HG03025 (cell line): Measurements from ENCODE around the gene CNP.

Source experiments
- ATAC-seq: cut with Tn5 transposase; IDR thresholded peaks from one replicate; pipeline ENCODE4 v1.9.1; 2021; ENCODE audit warnings: mild to moderate bottlenecking, moderate library complexity; ENCODE audit not compliant: unreplicated experiment, low FRiP score

CNP gene

DNA sequence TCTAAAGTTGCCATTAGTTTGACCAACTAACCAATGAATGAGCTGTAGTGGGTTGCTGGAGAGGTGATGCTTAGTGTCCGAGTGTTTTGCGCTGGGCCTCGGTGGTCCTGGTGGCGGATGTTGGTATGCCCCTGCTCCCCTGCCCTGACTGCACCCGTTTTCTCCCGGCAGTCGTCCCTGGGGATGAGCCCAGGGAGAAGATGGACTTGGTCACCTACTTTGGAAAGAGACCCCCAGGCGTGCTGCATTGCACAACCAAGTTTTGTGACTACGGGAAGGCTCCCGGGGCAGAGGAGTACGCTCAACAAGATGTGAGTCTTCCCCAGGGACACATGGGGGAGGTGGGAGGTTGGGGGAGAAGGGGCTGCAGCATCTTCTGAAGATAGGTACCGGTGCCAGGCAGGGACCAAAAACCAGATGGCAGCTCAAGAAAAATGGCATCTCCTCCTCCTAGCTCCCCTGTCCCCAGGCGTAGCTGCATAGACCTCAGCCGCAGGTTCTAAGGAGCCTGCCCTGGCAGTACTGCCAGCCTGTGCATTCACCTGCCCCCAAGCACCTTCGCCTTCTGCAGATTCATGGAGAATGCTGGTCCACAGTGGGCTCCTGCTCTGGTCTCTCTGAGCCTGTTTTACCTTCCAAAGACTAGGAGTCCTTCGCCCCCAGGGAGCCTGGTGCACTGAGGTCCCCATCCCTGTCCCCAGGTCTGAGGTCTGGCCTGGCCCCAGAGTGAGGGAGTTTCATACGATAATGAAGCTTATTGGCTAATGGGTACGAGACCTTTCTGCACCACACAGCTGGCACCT, 5.3 kb downstream of the CNP start:
- no peak for ATAC-seq

DNA sequence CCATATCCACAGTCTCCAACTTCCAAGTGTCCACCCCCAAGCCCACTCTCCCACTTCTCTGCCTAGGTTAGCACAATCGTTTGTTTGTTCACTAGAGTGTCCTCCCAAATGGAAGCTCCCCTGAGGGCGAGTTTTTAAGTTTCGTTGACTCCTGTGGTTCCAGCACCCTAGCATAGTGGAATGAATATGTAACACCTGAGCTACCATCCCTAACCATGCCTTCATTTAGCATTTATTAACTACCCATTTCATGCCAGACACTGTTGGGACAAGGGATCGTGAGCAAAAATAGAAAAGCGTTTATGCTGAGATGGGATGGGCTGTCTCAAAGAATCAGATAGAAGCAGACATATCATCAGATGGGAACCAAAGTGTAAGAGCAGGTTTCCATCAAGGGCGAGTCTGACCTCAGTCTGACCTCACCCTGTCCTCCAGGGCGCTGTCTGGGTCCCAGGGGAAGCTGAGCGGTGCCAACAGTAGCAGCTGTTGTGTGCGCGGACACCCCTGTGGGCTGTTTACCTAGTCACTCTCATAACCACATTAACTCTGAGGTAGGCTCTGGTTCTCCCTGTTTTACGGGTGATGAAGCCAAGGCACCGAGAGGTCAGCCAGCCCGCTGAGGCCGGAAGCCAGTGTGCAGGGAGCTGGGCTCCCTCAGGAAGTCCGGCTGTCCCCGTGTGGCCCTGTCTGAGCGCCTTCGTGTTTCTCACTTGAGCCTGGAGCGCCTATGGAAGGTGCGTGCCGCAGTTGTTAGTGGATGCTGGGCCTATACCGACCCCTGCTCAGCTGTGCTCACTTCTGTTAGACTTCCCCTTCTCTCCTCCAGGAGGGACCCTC, 6.2 kb downstream of the CNP start:
- ATAC-seq, result no peak

DNA sequence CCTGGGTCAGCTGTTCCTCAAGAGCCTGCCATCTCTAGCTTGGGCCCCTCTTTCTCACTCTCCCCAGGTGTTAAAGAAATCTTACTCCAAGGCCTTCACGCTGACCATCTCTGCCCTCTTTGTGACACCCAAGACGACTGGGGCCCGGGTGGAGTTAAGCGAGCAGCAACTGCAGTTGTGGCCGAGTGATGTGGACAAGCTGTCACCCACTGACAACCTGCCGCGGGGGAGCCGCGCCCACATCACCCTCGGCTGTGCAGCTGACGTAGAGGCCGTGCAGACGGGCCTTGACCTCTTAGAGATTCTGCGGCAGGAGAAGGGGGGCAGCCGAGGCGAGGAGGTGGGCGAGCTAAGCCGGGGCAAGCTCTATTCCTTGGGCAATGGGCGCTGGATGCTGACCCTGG, 6.8 kb downstream of the CNP start:
- ATAC-seq, result no peak

DNA sequence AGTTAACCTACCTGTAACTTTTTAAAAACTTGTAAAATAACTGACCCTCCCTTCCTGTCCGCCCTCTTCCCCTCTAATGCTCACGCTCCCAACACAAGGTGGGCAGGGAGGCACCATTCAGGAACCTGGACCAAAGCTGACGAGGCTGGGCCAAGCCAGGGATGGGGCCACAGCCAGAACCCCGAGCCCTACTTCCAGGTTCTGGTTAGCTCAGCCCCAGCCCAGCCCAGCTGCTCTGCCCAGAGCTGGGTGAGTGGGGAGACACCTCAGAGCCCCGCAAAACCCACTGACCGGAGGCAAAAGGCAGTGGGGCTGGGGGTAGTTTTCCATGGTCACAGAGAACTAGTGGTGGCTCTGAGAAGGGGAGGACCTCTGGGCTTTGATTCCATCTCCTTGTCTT, 7.4 kb downstream of the CNP start:
- ATAC-seq, result no peak

DNA sequence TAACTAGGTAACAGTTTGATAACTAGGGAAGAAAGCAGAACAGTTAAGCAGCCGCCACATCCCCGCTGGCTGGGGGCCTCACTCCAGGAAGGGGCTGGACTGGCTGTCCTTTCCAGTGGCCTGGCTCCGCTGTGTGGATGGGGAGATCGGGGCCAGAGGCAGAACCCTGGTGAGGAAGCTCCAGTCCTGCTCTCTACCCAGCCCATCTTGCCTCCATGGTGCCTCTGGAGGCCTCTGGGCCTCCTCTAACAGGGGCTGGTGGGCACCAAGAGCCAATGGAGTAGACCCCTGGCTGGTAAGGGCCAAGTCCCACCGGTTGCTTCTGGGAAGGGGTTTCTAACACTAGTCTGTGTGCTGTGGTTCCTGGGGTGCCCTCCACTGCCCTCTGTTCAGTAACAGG, 8.1 kb downstream of the CNP start:
- ATAC-seq, result no peak

DNA sequence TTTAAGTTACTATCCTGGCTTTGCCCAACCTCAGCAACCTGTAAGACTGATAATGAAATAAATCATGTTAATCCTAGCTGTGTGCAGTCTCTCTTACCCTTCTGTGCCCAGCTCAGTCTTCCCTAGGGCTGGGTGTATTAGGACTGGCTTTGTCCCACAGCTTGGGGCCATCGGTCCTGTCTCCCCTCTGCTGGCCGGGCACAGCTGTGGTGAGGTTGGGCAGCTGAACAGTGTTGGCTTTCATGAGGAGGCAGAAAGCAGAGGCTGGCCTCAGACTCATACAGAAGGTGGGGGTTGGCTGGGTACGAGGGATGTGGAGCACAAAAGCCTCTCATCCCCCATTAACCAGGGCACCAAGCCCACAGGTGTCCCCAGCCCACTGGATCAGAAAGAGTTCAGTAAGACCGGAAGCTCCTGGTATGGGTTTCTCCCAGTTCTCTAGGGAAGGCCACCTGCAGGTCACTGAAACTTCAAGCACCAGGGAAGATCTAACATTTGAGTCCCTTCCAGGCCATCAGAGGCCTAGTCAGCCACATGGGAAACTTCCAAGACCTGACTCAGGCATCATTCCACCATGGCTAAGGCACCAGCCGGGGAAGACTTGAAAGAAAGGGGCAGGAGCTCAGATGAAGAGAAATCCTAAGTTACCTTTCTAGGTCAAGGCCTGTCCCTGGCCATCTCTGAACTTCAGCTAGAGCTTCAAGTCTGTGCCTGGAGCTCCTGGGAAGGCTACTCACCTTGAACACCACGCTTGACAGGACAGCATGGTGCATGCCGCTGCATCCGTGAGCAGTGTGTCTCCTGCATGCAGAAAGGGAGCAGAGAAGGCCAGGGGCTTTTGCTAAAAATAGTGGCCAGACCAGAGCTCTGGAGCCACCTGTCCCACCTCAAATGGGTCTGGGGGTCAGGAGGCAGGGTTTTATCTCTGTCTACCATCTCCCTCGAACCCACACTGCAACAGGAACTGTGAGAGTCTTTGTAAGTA, 8.8 kb downstream of the CNP start:
- no peak for ATAC-seq

DNA sequence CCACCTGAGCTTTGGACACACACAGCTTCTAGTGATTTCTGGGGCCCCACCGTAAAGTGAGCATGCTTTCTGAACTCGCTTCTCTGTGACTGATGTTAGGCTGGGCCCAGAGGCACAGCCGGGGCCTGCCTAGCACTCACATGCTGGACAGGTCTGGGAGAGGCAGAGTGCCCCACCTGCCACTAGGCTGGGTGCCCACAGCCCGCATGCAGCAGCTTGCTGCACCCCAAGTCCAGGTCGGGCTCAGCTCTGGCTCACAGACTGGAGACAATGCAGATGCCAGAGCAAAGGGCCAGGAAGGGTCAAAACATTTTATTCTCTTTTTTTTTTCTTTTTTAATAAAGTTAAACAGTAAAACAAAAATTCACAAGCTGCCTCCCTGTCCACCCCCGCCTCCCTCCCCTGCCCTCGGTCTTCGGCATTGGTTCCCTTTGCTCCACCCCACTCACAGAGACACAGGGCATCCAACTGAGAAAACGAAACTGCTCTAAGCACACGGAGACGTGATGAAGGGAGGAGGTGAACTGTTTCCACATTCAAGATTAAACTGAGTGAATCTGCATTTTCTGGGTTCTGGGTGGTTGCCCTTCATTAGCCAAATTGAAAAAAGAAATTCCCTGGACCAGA, 9.7 kb downstream of the CNP start:
- no peak for ATAC-seq

DNA sequence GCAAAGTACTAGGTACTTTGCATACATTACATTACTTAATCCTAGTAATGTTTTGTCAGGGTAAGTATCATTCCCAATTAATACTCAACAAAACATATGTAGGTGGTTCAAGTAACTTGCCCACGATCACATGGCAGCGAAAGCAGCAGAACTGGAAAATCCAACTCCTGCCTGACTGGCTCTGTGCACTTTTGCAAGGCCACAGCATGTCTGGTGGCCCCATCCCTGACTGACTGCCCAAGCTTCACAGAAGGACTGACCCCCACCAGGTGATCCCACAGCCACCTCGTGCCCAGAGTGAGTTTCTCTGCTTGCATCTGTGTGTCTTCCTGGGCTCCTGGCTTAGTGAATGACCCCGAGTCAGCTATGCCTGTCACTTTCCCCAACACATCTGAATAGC, 11.4 kb downstream of the CNP start:
- no peak for ATAC-seq

DNA sequence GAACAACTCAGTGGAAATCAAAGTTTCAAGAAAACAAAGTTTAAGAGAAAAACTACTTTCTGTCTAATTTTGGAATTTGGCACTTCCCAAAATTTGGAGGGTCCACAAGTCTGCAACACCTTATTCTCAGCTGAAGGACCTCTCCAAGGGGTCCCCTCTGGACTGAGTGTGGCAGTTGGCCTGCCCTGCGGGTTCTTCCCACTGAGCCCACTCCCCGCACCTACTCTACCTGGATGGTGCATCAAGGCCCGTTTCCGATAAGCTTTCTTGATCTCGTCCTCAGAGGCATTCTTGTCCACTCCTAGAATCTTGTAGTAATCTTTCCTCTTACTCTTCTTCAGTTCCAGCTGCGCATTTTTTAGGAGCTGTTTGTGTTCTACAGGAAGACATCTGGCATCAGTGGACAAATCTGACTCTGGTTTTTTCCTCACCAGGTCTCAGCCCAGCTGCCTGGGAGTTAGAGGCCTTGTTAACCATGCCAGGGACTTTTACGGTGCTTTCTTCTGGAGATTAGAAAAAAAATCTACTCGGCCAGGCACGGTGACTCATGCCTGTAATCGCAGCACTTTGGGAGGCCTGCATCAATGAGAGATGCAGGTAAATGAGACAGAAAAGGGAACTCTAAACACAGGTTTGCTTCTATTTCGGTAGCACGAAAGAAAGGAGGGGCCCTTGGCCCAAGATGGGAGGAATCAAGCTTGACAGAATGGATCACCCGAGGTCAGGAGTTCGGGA, 15.6 kb downstream of the CNP start:
- ATAC-seq, result no peak

DNA sequence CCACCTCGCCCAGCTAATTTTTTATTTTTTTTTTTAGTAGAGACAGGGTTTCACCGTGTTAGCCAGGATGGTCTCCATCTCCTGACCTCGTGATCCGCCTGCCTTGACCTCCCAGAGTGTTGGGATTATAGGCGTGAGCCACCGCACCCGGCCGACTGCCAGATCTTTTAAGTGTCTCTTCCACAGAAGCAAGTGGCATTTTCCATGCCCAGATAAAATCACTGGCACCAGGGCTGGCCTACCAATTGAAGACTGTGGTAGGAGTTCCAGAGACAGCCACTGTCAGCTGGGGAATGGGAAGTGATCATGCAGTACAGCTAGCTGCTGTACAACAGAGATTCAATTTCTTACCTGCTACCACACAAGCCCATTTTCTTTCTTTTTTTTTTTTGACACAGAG, 17.9 kb downstream of the CNP start:
- no peak for ATAC-seq

DNA sequence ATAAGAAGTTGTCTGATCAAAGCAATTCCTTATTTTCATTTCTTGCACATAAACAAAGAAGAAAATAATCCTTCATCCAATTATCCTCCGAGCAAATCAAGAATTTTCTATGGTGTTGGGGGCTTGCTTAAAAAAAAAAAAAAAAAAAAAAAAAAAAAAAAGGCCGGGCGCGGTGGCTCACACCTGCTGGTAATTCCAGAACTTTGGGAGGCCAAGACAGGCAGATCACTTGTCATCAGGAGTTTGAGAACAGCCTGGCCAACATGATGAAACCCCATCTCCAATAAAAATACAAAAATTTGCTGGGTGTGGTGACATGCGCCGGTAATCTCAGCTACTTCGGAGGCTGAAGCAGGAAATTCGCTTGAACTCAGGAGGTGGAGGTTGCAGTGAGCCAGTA, 19.3 kb downstream of the CNP start:
- no peak for ATAC-seq

DNA sequence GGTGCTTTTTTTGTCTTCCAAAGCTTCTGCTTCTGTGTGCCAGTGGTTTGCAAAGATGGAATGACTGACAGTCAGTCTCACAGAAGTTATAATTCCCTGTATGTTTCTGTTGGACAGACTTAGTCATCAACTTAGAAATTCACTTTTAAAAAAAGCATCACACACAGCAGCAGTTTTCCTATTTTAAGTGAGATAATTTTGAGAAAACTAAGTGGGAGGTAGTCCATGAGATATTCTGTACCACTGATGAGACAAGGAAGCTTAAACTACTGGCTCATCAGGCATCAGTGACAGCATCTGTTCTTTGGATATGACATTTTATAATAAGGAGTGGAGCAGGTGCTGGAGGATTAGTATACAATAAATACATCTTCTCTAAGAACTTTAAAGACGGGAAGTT, 20.0 kb downstream of the CNP start:
- no peak for ATAC-seq

DNA sequence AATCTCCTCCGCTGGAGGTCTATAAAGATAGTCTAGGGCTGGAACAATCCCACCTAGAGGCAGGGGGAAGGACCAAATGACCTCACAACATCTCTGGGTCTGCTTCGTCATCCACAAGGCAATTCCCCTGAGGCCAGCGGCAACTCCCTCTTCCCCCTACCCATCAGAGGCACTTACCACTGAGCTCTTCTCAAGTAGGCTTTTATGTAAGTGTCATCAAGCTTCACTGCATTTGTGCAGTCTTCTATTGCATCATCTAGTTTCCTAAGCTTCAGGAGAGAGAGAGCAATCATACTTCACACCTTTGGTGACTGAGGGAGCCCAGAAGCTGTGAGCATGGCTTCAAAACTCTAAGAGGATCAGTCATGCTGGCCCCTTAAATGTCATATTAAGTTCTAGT, 21.0 kb downstream of the CNP start:
- no peak for ATAC-seq

DNA sequence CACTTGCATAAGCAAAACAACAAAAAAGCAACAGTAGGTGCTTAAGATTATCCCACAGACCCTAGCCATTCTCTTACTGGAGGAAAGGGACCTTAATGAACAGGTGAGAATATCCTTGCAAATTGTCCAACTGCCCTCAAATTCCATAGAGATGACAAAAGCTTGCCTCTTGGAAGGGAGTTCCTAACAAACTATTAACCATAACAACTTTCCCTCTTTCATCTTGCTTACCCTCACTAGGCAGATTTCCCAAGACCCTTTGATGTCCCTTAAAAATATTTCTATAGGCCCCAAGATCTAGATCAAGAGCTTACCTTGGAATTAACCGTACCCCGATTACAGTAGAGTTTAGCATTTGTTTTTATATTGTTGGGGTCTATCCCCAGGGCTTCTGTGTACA, 21.8 kb downstream of the CNP start:
- ATAC-seq, result no peak

DNA sequence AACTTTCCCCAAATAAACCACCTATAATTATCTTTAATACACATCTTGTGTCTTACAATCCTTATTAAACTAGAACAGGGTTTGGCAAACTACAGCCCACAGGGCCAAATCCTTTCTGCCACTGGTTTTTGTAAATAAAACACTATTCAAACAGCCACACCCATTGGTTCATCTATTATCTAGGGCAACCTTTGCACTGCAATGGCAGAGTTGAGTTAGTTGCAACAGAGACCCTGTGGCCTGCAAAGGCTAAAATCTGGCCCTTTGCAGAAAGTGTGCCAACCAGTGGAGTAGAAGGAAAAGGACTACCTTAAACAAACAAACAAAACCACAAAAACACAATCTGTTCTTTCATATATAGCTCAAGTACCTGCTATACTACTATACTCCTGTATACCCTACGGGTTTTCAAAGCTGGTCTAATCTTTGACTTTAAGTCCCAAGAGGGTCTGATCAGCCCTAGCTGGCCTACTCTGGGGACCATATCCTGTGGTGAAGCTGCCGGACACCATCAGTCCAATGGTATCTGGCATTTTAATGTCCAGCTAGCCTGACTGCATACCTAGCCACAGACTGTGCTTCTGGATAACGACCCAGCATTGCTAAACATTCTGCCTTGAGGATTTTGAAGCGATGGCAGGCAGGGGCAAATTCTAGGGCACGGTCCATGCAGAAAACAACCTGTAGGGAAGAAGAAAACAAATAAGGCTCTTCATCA, 23.3 kb downstream of the CNP start:
- no peak for ATAC-seq

DNA sequence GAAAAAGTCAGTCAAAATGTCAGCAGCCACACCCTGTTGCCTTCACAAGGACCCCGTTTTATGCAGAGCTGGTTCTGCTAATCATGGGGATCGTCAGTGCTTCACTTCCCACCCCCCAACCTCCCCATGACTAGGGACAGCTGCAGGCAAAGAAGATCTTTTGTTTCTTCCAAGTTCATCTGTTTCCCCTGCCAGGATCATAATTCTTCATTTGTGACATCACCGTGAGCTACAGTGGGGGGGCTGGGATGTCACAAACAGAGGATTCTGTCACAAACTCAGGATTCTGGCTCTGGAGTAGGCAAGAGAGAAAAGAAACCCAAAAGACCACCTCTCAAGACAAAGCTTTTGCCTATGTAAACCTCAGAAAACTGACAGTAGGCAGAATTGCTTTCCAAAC, 26.0 kb downstream of the CNP start:
- no peak for ATAC-seq

DNA sequence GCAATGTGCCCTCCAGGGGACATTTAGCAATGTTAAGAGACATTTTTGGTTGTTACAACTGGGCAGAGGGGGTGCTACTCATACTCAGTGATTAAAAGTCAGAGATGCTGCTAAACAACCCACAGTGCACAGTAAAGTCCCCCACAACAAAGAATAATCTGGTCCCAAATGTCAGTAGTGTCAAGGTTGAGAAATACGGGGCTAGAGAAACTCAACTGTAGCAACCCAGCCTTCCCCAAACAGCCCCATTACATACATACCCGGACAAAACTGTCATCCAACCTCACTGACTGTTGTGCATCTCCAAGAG, 30.2 kb downstream of the CNP start:
- ATAC-seq, result no peak

DNA sequence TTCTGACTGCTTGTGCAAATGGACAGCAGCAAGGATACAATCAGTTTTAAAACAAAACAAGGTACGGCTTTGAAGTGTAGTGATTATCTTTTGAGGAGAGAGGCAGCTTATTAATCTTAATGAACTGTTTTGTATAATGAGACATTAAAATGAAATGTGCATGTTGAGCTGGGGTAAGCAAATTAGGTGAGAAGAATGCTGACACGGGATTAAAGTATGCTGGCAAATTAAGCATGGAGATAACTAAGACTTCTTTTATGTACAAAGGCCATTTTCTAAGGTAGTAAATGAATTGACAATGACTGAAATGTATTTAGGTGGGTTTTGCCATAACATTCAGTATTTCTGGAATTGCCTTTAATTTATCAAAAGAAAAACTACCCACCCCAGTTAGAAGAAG, 31.9 kb downstream of the CNP start:
- no peak for ATAC-seq

DNA sequence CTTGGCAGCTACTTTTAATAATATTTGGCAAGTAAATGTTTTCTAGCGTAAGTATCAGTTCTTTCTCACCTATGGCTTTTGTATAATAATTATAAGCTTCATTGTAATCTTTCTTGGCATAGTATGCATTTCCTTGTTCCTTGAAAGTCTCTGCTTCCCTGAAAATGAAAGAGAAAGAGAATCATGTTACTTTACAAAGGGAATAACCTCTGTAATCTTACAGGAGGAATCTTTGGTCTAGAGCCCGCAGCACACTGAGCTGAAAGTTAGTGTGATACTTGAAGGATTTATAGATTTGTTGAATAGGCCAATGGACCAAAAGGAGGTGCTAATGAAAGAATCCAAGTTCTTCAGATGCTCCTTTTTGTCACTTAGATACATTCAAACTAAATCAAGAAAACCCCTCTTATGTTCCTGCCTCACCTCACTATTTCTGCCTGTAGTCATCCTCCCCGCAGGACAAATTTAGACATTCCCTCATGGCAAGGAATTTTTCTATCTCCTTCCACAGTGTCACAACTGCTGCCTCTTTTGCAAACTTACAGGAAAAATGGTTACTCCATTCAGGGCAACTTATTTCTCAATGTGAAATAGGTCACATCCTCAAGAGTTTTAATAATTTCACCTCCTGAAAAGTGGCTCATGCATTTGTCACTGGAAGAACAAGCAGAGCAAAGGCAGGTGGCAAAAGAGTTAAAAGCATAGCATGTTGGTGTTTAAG, 34.0 kb downstream of the CNP start:
- no peak for ATAC-seq
